GM20000 (cell line): ENCODE data around the gene SLC2A4.

Experiments
- DNase-seq: peaks from one replicate; pipeline ENCODE4 v3.0.0; 2012; ENCODE audit warnings: low spot score
- CTCF ChIP-seq: IDR thresholded peaks from 2 replicates; pipeline ENCODE4 v1.5.1; 2012; ENCODE audit warnings: mild to moderate bottlenecking, control low read depth; ENCODE audit errors: extremely low read depth, missing control alignments

Gene SLC2A4

GRCh38 chr17:7317161-7317803 is 35.8 kb downstream of the SLC2A4 start:
- no peak for DNase-seq
- TF ChIP-seq CTCF, result no peak

- no peak for DNase-seq
- no peak for TF ChIP-seq CTCF
Observed at GRCh38 chr17:7318121-7318860, 36.8 kb downstream of the SLC2A4 start.

GRCh38 chr17:7321466-7321865 is 39.9 kb downstream of the SLC2A4 start:
- TF ChIP-seq CTCF, result no peak
- no peak for DNase-seq

- DNase-seq, result no peak
- no peak for TF ChIP-seq CTCF
Observed at GRCh38 chr17:7322520-7323194, 41.1 kb downstream of the SLC2A4 start.

- TF ChIP-seq CTCF, result peak; percentile 89
- DNase-seq, result peak; percentile 79
Observed at GRCh38 chr17:7323731-7324437, 42.4 kb downstream of the SLC2A4 start.

GRCh38 chr17:7324438-7324779 is 42.9 kb downstream of the SLC2A4 start:
- TF ChIP-seq CTCF, result no peak
- DNase-seq, result no peak
